ENCODE results near the gene LIPM. TPM values are rescaled to one million over a fixed set of nuclear protein-coding genes. Genes with fewer than 3 reads are reported as not detected.

Gene LIPM
- total and polyA plus RNA-seq, 4 experiments from 2014 or later: not detected

GRCh38 chr10:88853155-88853881 is 50.8 kb downstream of the LIPM start:
- intact Hi-C loops (cut with micrococcal nuclease): no loop called here
- no peak overlapping the region for H3K4me3 Mint-ChIP-seq
- no peaks in the 10 kb centered on the region for H3K9me3 Mint-ChIP-seq
- no peak overlapping the region for H3K27ac Mint-ChIP-seq
- H3K4me1 ChIP-seq (ENCODE audit: insufficient read depth, low read length): no peaks in the 10 kb centered on the region
- DNase-seq: no peak
- H3K9me3 ChIP-seq (ENCODE audit: control insufficient read depth in 1 of 2, low read length in 2 of 2): no peaks in the 10 kb centered on the region
- H3K36me3 ChIP-seq (ENCODE audit: insufficient read depth, low read length): no peaks in the 10 kb centered on the region
- H3K27ac ChIP-seq (ENCODE audit: low read depth, low read length): no peak overlapping the region
- no peaks in the 10 kb centered on the region for H3K36me3 Mint-ChIP-seq
- CTCF ChIA-PET (ENCODE audit: partially characterized antibody): interaction anchor here (1.1 to 3.3 kb wide), 6 partner anchors 12 to 365 kb away, joined by 3 to 15 read pairs (median 3); no protein-coding TSS in a partner anchor
- POLR2A ChIA-PET (ENCODE audit: partially characterized antibody): interaction anchor here (1.6 kb wide), 1 partner anchor 27 kb away, joined by 5 read pairs; the partner anchor contains the start of gene STAMBPL1
- H3K4me1 Mint-ChIP-seq: peaks cover 0 to 4% (median 2%) of the 10 kb centered on the region in 4 donors
- H3K4me3 ChIP-seq (ENCODE audit: low read length in 2 of 2): no peak overlapping the region
- H3K27me3 ChIP-seq (ENCODE audit: insufficient read depth, low read length): no peaks in the 10 kb centered on the region
- H3K27me3 Mint-ChIP-seq: peaks cover 0 to 2% of the 10 kb centered on the region in 2 donors

- no peaks in the 10 kb centered on the region for H3K36me3 Mint-ChIP-seq
- ChIA-PET CTCF (ENCODE audit: partially characterized antibody) (interaction anchor here (3.3 kb wide), 1 partner anchor 18 kb away, joined by 15 read pairs; no protein-coding TSS in a partner anchor), POLR2A (ENCODE audit: partially characterized antibody) (no interaction called here)
- Histone ChIP-seq H3K36me3 (ENCODE audit: insufficient read depth, low read length) (no peaks in the 10 kb centered on the region), H3K9me3 (ENCODE audit: control insufficient read depth in 1 of 2, low read length in 2 of 2) (no peaks in the 10 kb centered on the region), H3K4me1 (ENCODE audit: insufficient read depth, low read length) (no peaks in the 10 kb centered on the region), H3K27ac (ENCODE audit: low read depth, low read length) (no peak overlapping the region), H3K27me3 (ENCODE audit: insufficient read depth, low read length) (no peaks in the 10 kb centered on the region), H3K4me3 (ENCODE audit: low read length in 2 of 2) (no peak overlapping the region)
- peaks cover 2% of the 10 kb centered on the region in 2 donors for H3K27me3 Mint-ChIP-seq
- H3K4me1 Mint-ChIP-seq: no peaks in the 10 kb centered on the region
- intact Hi-C loops (cut with micrococcal nuclease): no loop called here
- no peak for DNase-seq
- no peaks in the 10 kb centered on the region for H3K9me3 Mint-ChIP-seq
- no peak overlapping the region for H3K27ac Mint-ChIP-seq
- H3K4me3 Mint-ChIP-seq: no peak overlapping the region
These were observed 52.2 kb downstream of the LIPM start for GRCh38 chr10:88854684-88855083.

- Histone ChIP-seq H3K9me3 (ENCODE audit: control insufficient read depth in 1 of 2, low read length in 2 of 2) (no peaks in the 10 kb centered on the region), H3K4me3 (ENCODE audit: low read length in 2 of 2) (no peak overlapping the region), H3K4me1 (ENCODE audit: insufficient read depth, low read length) (no peaks in the 10 kb centered on the region), H3K36me3 (ENCODE audit: insufficient read depth, low read length) (no peaks in the 10 kb centered on the region), H3K27me3 (ENCODE audit: insufficient read depth, low read length) (no peaks in the 10 kb centered on the region), H3K27ac (ENCODE audit: low read depth, low read length) (no peak overlapping the region)
- POLR2A ChIA-PET (ENCODE audit: partially characterized antibody): no interaction called here
- Mint-ChIP-seq H3K4me3 (no peak overlapping the region), H3K36me3 (no peaks in the 10 kb centered on the region), H3K4me1 (no peaks in the 10 kb centered on the region), H3K27me3 (peaks cover 2% of the 10 kb centered on the region in 2 donors), H3K27ac (no peak overlapping the region), H3K9me3 (no peaks in the 10 kb centered on the region)
- DNase-seq: no peak
- intact Hi-C loops (cut with micrococcal nuclease): no loop called here
- CTCF ChIA-PET (ENCODE audit: partially characterized antibody): interaction anchor here (2.1 kb wide), 1 partner anchor 21 kb away, joined by 12 read pairs; no protein-coding TSS in a partner anchor
These were observed 55.3 kb downstream of the LIPM start for GRCh38 chr10:88857831-88858230.

DNA sequence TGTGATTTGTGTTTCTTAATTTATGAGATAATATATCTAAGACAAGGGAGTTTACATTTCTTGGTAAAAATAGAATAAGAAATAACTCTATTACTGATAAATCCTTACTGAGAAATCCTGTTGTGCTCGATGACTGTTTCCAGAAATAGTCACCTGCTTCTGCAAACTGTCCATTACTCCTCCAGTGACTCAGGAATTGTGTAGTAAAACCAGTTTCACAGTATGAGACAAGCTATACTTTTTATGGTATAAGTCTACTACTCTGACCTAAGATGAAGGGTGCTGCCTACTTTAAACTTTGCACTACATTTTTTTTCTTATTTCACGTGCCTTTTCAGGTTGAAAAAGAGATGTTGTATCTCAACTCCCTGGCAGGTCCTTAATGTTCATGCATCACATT is 56.0 kb downstream of the LIPM start:
- DNase-seq: no peak
- Histone ChIP-seq H3K36me3 (ENCODE audit: insufficient read depth, low read length) (no peaks in the 10 kb centered on the region), H3K27me3 (ENCODE audit: insufficient read depth, low read length) (no peaks in the 10 kb centered on the region), H3K4me3 (ENCODE audit: low read length in 2 of 2) (no peak overlapping the region), H3K27ac (ENCODE audit: low read depth, low read length) (no peak overlapping the region), H3K4me1 (ENCODE audit: insufficient read depth, low read length) (no peaks in the 10 kb centered on the region), H3K9me3 (ENCODE audit: control insufficient read depth in 1 of 2, low read length in 2 of 2) (no peaks in the 10 kb centered on the region)
- intact Hi-C loops (cut with micrococcal nuclease): no loop called here
- Mint-ChIP-seq H3K36me3 (no peaks in the 10 kb centered on the region), H3K4me1 (no peaks in the 10 kb centered on the region), H3K9me3 (no peaks in the 10 kb centered on the region), H3K4me3 (no peak overlapping the region), H3K27ac (no peak overlapping the region), H3K27me3 (peaks cover 4 to 6% of the 10 kb centered on the region in 2 donors)
- POLR2A ChIA-PET (ENCODE audit: partially characterized antibody): no interaction called here
- CTCF ChIA-PET (ENCODE audit: partially characterized antibody): interaction anchor here (0.7 to 1.4 kb wide), 2 partner anchors 18 to 23 kb away, joined by 3 read pairs; no protein-coding TSS in a partner anchor

- Histone ChIP-seq H3K36me3 (ENCODE audit: insufficient read depth, low read length) (no peaks in the 10 kb centered on the region), H3K4me1 (ENCODE audit: insufficient read depth, low read length) (no peaks in the 10 kb centered on the region), H3K27me3 (ENCODE audit: insufficient read depth, low read length) (no peaks in the 10 kb centered on the region), H3K27ac (ENCODE audit: low read depth, low read length) (no peak overlapping the region), H3K9me3 (ENCODE audit: control insufficient read depth in 1 of 2, low read length in 2 of 2) (no peaks in the 10 kb centered on the region), H3K4me3 (ENCODE audit: low read length in 2 of 2) (no peak overlapping the region)
- Mint-ChIP-seq H3K27ac (no peak overlapping the region), H3K36me3 (no peaks in the 10 kb centered on the region), H3K4me1 (no peaks in the 10 kb centered on the region), H3K9me3 (no peaks in the 10 kb centered on the region), H3K27me3 (peaks cover 4 to 6% of the 10 kb centered on the region in 2 donors), H3K4me3 (no peak overlapping the region)
- intact Hi-C loops (cut with micrococcal nuclease): no loop called here
- ChIA-PET CTCF (ENCODE audit: partially characterized antibody) (interaction anchor here (1.2 to 2.0 kb wide), 2 partner anchors 25 to 26 kb away, joined by 3 to 7 read pairs; no protein-coding TSS in a partner anchor), POLR2A (ENCODE audit: partially characterized antibody) (no interaction called here)
- no peak for DNase-seq
These were observed 58.5 kb downstream of the LIPM start for GRCh38 chr10:88861036-88861435.

DNA sequence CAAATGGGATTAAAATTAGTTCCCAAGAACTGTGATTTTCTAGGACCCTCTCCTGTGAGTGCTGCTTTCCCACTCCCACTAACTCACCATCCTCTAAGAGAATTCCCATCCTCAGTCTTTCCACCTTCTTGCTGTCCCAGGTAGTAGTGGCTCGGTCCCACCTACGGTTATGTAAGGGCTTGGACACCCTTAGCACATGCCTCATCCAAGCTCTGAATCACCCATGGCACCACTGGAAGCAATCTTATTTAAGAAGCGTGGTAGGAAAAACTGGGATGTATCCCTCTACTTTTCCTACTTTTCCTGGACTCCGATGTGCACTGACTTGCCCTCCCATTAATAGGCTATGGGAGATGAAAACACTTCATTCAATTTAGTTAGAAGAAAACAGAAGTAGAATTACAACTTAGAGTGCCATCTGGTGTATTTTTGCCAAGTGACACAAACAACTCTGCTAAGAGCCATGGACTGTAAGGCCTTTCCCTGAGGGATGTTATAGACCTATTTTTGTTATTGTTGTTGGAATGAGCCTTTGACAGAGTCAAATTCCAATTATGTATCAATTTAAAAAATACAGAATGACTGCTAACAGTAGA is 62.8 kb downstream of the LIPM start:
- Mint-ChIP-seq H3K27ac (no peak overlapping the region), H3K27me3 (peaks cover 2 to 3% of the 10 kb centered on the region in 2 donors), H3K9me3 (no peaks in the 10 kb centered on the region), H3K4me1 (no peaks in the 10 kb centered on the region), H3K36me3 (no peaks in the 10 kb centered on the region), H3K4me3 (no peak overlapping the region)
- Histone ChIP-seq H3K9me3 (ENCODE audit: control insufficient read depth in 1 of 2, low read length in 2 of 2) (no peaks in the 10 kb centered on the region), H3K4me1 (ENCODE audit: insufficient read depth, low read length) (no peaks in the 10 kb centered on the region), H3K36me3 (ENCODE audit: insufficient read depth, low read length) (no peaks in the 10 kb centered on the region), H3K4me3 (ENCODE audit: low read length in 2 of 2) (no peak overlapping the region), H3K27me3 (ENCODE audit: insufficient read depth, low read length) (no peaks in the 10 kb centered on the region), H3K27ac (ENCODE audit: low read depth, low read length) (no peak overlapping the region)
- ChIA-PET POLR2A (ENCODE audit: partially characterized antibody) (no interaction called here), CTCF (ENCODE audit: partially characterized antibody) (interaction anchor here (0.7 to 2.5 kb wide), 3 partner anchors 28 to 849 kb away, joined by 3 to 12 read pairs (median 8); no protein-coding TSS in a partner anchor)
- DNase-seq: no peak
- intact Hi-C loops (cut with micrococcal nuclease): loop anchor here (1.0 kb wide), 2 partner anchors 30 to 177 kb away; no protein-coding TSS in a partner anchor

GRCh38 chr10:88866454-88866853 is 63.9 kb downstream of the LIPM start:
- Histone ChIP-seq H3K27ac (ENCODE audit: low read depth, low read length) (no peak overlapping the region), H3K9me3 (ENCODE audit: control insufficient read depth in 1 of 2, low read length in 2 of 2) (no peaks in the 10 kb centered on the region), H3K4me3 (ENCODE audit: low read length in 2 of 2) (no peak overlapping the region), H3K4me1 (ENCODE audit: insufficient read depth, low read length) (no peaks in the 10 kb centered on the region), H3K36me3 (ENCODE audit: insufficient read depth, low read length) (no peaks in the 10 kb centered on the region), H3K27me3 (ENCODE audit: insufficient read depth, low read length) (no peaks in the 10 kb centered on the region)
- Mint-ChIP-seq H3K36me3 (no peaks in the 10 kb centered on the region), H3K4me3 (no peak overlapping the region), H3K27me3 (peaks cover 3% of the 10 kb centered on the region in 2 donors), H3K27ac (no peak overlapping the region), H3K4me1 (no peaks in the 10 kb centered on the region), H3K9me3 (peaks cover 0 to 2% (median 0%) of the 10 kb centered on the region in 8 donors)
- intact Hi-C loops (cut with micrococcal nuclease): no loop called here
- ChIA-PET CTCF (ENCODE audit: partially characterized antibody) (interaction anchor here (1.0 to 1.7 kb wide), 2 partner anchors 30 to 31 kb away, joined by 3 to 5 read pairs; no protein-coding TSS in a partner anchor), POLR2A (ENCODE audit: partially characterized antibody) (no interaction called here)
- DNase-seq: no peak

All from CD4-positive, alpha-beta memory T cell (primary cell).